Fibroblast of skin of scalp (primary cell): Measurements from ENCODE around the gene SINHCAF. TPM values are rescaled to one million over a fixed set of nuclear protein-coding genes. Genes with fewer than 3 reads are reported as not detected.
"Not testable (repeated sequence)": the region's sequence is repeated elsewhere in the genome, so short reads cannot be mapped to it uniquely, and the experiment has no call there.

Experiments used
- DNase-seq: peaks from one replicate; pipeline ENCODE4 v3.0.0-alpha.2; 2013
- polyA plus RNA-seq, 2 experiments: library from polyadenylated mRNA; unstranded; fragments of 120-200 nt; gene quantifications; one replicate each; pipeline ENCODE4 v1.2.1, GENCODE V29; 2013; ENCODE audit not compliant: insufficient read length in 2 of 2

SINHCAF gene, protein sequence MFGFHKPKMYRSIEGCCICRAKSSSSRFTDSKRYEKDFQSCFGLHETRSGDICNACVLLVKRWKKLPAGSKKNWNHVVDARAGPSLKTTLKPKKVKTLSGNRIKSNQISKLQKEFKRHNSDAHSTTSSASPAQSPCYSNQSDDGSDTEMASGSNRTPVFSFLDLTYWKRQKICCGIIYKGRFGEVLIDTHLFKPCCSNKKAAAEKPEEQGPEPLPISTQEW
- polyA plus RNA-seq (2013, experiment 1 of 2; ENCODE audit: insufficient read length) = 39.1 TPM
- polyA plus RNA-seq (2013, experiment 2 of 2; ENCODE audit: insufficient read length) = 47.4 TPM

DNA sequence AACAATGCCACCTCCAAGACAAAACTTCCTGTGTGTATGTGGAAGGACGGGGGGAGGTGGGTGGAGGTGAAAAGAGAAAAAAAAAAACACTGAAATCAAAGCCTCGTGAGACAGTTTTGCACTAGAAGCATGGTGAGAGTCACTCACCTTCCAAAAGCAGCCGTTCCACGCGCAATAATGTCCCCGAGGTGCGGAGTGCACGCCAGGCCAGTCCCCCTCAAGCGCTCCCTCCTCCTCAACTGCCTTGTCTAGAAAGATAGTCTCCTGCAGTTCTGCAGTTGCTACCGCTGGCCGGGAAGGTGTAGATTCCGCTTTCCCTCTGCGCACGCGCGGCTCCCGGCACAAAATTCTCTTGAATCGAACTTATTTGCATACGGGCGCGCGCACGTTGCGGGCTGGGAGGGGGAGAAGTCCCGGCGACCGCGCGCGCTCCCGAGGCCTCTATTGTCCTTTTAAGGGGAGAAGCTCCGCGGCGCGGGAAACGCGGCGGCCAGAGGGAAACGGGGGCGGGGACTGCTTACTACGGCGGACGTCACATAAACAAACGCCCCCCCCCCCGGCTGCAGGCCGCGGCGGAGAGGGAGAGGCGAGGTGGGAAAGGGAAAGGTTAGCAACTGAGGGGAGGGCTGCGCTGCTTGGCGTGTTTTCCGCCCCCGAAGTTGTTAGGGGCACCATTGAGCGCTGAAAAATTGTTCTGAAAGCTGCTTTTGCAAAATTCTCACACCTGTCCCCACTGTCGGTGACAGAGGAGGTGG, at the start of gene SINHCAF:
TSS of gene SINHCAF (minus strand) at position 274 of the 755 bp plus-strand sequence. CDS start 27,946 bp downstream, outside the sequence.
- DNase-seq = peak; percentile 99

DNA sequence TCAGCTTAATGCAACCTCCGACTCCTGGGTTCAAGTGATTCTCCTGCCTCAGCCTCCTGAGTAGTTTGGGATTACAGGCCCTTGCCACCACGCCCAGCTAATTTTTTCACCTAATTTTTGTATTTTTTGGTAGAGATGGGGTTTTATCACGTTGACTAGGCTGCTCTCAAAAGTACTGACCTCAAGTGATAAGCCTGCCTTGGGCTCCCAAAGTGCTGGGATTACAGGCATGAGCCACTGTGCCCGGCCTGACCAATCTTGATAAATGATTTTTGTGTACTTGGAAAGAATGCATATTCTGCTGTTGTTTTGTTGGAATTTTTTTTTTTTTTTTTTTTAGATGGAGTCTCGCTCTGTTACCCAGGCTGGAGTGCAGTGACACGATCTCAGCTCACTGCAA, 49.5 kb upstream of the SINHCAF start:
- DNase-seq = not testable (repeated sequence)

DNA sequence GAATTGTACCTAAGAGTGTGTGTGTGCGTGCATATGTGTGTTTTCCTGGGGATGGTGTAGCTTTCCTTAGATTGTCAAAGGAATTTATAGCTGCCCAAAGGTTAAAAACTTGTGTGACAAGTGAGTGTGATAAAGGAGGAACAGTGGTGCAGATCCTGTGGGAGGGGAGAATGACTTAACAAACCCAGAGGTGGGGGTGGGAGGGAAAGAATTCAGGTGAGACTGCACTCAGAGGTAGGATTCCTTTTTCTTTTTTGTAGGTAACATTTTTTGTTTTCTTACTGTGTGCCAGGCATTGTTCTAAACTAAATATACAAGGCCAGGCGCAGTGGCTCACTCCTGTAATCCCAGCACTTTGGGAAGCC, 45.3 kb upstream of the SINHCAF start:
- no peak for DNase-seq

DNA sequence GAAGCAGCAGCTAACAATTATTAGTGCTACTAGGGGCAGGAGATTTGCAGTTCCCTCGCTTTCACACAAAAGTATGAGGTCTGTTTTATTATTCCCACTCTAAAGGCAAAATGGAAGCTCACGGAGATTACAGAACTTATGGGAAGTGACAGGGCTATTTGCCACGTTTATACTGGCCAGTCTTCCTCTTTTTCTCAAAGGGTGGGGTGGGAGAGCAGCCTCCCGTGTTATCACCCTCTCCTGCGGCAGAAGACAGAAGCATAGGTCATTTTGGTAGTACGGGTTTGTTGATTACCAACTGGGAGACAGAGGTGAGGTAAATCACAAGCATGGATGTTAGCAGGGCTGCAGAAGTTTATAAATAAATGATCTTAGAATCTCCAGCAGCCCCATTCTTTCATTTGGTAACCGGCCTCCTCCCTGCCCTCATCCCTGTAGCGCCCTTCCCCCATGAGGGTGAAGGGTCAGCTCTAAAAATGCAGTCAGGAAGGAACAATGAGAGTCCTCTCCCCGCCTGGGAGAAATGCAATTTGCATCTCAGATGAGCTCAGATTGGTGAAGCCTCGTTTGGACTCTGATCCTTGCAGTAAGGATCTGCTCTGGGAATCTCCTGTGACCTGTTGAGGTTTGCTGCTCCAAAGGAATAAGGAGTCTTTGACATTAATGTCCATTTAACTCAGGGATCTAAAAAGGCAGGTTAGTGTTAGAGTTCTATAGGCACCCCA, 44.7 kb upstream of the SINHCAF start:
- DNase-seq = peak; percentile 4

DNA sequence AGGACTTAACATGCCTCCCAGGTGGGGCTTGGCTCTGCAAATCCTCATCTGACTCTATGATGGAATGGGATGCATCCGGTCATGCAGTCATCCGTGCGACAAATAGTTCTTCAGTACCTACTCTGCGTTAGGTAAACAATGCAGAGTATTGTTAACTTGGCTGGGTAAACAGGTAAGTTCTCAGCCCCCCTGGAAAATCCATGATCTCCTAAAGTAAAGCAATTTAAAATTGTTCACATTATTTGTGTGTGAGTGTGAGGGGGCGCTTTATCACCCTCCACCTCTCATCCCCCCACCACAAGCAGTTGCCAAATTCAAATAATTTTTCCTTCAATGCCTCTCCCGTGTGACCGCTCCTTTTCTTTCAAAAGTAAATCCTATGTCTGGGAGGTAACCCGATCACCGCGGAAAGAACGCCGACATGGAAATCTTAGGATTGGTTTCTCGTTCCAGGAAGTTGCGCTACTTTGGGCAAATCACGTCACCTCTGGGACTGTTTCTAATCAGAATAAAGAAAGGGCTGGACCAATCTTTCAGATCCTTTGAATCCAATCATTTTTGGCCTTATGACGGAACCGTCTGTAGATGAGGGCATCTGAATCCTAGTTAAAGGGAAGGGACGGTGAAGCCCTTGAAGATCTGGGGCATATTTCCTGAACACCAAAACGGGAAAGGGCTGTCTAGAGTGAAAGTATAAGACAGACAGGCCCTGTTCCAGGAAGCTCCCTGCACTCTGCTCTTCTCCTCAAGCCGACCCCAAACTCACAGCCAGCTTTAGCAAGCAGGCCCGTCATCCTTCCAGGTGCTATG, 44.0 kb upstream of the SINHCAF start:
- peak; percentile 67 for DNase-seq

DNA sequence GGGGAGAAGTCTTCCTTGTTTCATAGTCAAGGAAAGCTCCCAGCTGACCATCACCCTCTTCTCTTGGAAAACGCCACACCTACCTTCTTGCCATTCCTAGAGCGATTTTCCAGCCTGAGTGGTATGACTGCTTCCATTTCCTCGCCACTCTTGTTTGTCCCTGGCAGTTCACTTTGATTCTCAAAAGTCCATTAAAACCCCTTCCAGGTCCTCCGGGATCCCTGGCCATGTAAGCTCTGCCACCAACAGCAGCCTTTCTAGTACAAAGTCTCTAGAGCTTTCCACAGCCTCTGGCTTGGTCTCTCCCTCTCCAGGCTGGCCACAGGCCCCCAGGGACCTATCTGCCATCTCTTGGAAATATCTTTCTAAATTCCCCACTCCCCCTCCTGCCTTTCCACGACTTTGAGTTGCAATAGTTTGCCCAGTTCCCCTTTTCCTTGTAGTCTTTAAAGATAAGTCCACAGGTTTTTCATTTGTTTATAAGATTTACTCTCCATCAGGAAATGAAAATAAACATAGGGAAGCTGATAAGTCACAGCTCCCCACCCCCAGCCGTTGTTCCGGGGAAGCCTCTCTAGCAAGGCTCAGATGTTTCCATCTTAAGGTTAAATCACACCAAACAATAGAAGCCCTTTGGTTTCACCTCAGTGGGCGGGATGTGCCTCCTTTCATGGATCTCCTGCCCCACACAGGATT, 42.9 kb upstream of the SINHCAF start:
- peak; percentile 29 for DNase-seq

DNA sequence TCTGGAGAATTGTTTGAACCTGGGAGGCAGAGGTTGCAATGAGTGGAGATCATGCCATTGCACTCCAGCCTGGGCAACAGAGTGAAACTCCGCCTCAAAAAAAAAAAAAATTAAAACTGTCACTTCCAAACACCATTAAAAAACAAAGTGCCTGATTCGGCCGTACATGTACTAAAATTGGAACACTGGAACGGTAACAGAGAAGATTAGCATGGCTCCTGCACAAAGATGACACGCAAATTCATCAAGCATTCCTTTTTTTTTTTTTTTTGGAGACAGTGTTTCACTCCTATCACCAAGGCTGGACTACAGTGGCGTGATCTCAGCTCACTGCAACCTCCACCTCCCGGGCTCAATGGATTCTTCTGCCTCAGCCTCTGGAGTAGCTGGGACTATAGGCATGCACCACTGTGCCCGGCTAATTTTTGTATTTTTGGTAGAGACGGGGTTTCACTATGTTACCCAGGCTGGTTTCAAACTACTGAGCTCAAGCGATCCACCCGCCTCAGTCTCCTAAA, 40.2 kb upstream of the SINHCAF start:
- no peak for DNase-seq

DNA sequence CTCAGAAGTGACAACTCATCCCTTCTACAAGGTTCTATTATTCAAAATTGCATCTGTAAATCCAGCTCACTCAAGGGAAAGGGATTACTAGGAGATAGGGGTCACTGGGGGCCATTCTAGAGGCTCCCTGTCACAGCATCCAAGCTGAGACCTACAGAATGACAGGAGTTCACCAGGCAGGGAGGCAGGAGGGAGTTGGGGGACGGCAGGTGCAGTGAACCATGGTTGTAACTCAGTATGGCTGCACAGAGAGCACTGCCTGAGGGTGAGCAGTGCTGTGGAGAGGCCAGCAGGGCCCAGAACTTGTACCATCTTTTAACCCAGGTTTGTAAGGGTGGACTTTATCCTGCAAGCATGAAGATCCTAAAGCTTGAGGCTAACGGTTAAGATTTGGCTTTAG, 37.9 kb upstream of the SINHCAF start:
- no peak for DNase-seq

DNA sequence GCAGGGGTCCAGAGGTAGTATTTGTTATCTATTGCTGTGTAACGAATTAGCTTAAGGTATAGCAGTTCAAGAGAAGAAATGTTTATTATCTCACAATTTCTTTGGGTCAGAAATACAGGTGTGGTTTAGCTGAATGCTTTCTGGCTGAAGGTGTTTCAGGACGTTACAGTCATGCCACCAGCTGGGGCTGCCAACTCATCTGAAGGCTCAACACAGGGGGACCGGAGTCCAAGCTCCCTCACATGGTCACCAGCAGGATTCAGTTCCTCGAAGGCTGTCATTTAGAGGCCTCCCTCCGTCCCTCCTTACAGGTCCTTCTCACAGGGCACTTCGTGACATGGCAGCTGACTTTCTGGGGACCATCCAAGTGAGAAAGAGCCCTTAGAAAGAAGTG, 37.5 kb upstream of the SINHCAF start:
- DNase-seq = no peak

DNA sequence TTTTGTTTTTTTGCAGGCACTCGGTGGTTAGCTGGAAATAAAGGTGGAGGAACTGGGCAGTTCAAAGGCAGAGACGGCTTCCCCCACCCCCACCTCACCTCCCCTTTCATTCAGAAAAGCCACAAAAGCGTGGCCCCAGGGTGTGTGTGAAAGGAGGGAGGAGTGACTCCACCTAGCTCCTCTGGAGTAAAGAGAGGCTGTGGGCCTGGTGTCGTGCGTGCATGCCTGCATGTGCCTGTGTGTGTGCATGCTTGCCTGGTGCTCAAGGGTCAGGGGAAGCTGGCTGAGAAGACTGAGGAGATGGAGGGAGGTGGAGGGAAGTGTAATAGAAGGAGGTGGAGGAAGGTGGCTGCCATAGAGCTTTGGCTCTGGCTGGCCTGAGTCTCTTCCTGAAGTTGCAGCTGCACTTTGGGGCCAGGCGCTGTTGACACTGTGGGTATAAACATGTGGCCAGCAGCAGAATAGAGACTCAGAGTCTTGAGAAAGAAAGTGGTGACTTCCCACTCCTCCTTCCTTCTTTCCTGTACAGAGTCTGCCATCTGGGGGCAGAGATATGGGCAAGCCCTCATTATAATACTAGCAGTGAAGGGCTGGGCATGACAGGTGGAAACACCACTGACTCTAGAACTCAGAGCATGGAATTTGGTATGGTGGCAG, 36.9 kb upstream of the SINHCAF start:
- no peak for DNase-seq

DNA sequence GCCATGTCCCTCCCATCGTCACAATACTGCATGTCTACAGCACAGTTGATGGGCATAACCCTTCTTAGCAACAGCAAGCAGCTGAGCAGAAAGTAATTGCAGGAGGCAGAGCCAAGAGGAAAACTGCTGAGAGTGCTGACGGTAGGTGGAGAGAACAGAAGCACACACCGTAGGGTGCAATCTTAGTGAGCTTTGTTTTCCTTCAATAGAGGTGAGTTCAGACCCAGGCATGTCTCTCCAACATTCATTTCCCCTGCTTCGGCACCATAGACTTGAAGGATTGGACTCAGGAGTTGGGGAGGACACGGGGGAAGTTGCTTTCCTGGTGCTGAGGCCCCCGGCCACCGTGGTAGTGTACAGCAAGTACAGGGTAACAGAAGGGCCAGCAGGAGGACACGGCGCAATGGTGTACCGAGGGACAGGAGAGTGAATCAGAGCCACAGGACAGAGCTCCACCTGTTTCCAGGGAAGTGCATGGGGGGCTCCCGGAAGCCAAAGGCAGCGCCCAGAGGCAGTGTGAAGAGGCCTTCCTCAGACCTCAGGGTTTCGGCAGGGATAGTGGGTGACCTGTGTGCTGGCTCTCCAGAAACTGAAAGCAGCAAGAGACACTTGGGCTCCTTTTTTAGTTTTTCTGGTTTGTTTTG, 36.3 kb upstream of the SINHCAF start:
- no peak for DNase-seq

DNA sequence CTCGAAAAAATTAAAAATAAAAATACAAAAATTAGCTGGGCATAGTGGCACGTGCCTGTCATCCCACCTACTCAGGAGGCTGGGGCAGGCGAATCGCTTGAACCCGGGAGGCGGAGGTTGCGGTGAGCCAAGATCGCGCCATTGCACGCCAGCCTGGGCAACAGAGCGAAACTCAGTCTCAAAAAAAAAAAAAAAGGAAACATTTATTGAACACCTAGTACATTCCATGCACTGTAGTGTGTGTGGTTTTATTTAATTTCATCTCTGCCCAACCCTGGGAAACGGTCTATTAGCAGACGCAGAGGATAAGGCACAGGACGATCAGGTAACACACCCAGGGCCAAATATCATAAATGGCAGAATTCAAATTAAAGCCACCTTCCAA, 35.8 kb upstream of the SINHCAF start:
- DNase-seq = no peak

DNA sequence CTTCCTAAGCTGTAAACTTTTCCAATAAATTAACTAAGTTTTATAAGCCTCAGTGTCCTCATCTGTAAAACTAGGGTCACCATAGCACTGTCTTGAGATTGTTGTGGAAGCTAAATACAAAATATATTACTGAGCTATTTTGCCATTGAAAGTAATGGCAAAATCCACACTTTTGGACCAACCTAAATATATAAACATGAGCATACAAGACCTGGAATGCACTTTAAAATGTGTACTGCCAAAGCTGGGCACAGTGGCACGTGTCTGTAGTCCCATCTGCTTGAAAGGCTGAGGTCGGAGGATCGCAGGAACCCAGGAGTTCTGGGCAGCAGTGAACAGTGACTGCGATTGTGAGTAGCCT, 29.8 kb upstream of the SINHCAF start:
- DNase-seq = no peak

DNA sequence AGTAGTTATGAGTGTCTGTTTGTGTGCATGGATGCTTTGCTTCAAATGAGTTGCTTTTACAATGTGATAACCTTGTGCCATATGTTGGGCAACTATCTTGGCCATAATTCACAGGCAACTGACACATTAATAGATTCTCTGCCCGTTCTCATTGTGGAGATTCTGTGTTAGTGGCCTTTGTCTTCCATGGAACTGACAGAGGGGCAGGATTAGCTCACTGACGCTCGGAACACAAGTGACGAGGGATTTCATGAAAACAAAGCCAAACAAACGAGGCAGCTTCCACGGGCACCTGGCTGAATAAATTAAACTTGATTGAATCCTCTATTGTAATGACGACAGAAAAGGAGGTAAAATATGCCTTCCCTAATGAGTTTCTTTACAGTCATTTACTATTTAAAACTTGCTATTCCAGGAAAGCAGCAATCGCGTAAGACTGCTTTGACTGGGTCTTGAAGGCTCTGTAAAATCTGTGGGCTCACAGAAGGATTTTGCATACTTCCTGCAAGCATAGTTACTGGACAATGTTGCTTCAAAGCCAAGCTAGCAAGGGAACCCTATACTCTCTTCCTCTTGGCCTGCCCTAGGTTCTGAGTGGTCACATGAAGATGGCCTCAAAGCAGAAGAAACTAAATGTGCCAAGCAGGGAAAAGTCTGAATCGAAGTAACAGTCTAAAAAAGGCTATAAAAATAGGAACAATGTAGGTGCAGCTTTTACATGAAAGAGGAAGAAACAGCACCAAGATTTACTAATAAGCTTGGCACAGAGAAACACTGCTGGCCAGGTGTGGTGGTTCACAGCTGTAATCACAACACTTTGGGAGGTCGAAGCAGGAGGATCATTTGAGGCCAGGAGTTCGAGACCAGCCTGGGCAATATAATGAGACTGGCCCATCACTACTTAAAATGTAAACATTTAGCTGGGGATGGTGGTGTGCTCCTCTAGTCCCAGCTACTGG, 28.1 kb upstream of the SINHCAF start:
- DNase-seq = no peak

DNA sequence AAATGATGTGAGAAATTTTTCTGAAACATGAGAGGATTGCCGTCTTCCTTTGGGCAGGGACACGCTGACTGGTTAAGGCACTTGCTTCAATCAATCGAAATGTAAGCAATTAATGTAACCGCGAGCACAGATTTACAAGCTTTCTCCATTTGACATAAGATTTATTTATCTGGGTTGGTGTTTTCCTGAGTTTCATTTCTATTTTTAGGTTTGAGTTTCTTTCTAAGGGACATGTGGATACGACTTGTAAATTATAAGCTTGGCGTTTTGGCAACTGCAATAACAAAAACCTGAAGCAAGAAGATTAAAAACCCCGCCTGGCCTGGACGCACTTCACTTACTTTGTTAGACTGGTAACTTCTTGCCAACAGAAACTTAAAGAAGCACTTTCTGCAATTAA, 20.3 kb upstream of the SINHCAF start:
- DNase-seq = no peak

DNA sequence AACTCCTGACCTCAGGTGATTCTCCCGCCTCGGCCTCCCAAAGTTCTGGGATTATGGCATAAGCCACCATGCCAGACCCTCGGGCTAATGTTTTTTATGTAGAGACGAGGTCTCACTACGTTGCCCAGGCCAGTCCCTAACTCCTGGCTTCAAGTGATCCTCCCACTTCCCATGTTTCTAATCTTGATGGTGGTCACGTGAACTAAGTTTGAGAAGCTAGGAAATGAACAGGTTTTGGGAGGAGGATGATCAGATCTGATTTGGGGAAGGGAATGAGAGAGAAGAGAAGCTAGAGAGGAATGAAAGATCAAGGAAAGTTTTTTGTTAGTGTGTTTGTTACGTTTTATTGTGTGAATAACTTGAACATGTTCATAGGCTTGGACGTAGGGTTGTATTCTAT, 17.2 kb upstream of the SINHCAF start:
- DNase-seq = no peak

DNA sequence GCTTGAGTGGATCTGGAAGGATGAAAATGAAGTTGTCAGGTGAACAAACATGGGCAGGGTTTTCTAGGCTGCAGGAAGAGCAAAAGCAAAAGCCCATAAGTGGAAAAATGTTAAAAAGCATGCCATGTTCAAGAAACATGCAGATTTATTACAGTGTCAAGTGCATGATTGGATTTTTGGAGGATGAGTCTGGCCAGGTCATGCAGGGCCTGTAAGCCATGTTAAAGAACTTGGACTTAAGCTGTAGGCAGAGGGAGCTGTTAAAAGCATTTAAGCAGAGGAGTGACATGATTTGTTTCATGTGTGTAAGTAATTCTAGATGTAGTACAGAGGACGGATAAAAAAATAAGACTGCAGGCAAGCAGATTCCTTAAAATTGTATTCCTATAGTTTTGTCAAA, 16.3 kb upstream of the SINHCAF start:
- no peak for DNase-seq

DNA sequence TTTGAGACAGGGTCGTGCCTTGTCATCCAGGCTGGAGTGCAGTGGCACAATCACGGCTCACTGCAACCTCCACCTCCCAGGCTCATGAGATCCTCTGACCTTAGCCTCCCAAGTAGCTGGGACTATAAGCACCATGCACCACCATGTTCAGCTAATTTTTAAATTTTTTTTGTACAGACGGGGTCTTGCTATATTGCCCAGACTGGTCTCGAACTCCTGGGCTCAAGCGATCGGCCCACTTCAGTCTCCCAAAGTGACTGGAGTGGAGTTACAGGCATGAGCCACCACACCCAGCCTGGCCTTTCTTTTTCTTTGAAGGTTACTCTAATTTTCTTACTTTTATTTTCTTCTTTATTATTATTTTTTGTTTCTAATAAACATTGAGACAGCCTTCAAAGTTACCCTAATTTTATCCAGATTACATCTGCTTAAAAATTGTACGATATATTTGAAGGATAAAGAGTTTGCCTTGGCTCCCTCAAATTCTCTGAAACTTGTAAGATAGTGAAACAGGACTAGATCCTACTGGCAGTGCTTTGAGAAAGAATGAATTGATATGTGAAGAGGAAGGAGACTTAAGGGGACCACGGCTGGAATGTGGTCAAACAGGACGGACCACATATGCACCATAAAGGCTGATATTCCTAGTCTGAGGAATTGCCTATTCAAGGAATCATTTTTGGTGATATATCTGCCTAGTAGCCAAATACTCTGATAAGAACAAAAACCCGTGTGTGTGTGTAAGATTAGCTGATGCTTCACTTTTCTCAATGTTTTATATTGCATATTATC, 14.1 kb upstream of the SINHCAF start:
- DNase-seq = no peak

DNA sequence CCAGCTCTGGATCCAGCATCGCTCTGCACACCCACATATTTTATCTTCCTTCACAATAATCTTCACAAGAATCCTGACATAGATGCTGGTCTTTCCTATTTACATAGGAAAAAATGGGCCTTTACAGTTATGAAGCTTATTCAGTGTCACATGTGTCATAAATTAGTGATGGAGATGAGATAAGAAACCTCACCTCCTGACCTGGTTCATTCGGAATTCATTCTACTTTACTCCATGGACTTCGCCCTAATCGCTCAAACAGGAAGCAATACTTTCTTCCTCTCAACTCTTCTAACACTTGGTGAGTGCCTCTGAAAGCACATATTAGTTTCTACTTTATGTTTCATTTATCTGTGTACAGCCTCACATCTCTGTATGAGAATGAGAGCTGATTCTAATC, 12.0 kb upstream of the SINHCAF start:
- DNase-seq = no peak
